ENCODE data around the gene CYB561.

CYB561 gene, protein sequence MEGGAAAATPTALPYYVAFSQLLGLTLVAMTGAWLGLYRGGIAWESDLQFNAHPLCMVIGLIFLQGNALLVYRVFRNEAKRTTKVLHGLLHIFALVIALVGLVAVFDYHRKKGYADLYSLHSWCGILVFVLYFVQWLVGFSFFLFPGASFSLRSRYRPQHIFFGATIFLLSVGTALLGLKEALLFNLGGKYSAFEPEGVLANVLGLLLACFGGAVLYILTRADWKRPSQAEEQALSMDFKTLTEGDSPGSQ

DNA sequence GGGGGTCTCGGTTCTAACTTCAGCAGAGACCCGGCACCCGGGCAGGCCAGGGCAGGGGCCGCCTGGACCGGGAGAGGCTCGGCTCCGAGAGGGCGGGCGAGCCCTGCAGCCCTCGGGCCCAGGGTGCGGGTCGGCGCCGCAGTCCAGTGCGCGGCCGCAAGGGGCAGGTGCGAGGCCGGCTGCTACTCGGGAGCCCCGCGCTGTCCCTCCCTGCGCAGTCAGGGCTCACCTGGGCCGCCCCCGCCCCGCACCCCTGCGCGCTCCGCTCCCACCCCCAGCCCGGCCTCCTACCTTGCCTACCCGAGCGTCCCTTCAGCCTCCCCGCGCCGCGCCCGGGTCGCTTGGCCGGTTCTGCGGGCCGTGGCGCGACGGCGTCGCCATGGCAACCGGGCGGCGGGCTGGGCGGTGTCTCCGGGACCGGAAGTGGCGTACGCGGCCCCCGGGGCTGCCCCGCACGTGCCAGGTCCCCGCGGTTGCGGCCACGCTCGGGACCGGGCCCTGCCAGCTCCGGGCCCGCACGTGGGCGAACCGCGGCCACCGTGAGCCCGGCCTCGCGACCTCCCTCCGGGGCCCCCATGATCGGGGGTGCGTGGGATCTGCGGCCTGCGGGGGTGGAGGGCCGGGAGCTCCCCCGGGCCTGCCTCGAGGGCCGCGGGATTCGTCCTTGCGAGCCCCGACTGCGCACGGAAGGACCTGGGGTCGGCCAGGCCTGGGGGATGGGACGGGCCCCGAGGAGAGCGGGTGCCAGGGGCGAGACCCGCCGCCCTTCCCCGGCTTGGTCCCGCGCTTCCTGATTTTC, at the start of gene CYB561:
Gene CYB561, minus strand, starts transcription at position 353 of the 799 bp plus-strand sequence. CDS start 8,759 bp downstream, outside the sequence.
- H3K27me3 ChIP-seq (ENCODE audit: insufficient read depth, low read depth, severe bottlenecking), result no peaks in the 10 kb centered on the region
- TF ChIP-seq, protein P1, sequence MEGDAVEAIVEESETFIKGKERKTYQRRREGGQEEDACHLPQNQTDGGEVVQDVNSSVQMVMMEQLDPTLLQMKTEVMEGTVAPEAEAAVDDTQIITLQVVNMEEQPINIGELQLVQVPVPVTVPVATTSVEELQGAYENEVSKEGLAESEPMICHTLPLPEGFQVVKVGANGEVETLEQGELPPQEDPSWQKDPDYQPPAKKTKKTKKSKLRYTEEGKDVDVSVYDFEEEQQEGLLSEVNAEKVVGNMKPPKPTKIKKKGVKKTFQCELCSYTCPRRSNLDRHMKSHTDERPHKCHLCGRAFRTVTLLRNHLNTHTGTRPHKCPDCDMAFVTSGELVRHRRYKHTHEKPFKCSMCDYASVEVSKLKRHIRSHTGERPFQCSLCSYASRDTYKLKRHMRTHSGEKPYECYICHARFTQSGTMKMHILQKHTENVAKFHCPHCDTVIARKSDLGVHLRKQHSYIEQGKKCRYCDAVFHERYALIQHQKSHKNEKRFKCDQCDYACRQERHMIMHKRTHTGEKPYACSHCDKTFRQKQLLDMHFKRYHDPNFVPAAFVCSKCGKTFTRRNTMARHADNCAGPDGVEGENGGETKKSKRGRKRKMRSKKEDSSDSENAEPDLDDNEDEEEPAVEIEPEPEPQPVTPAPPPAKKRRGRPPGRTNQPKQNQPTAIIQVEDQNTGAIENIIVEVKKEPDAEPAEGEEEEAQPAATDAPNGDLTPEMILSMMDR (IDR thresholded peaks at IDR 0.05; ENCODE audit: low read depth, low read length), result peak; percentile 74
- H3K4me3 ChIP-seq (ENCODE audit: low read depth, low read length), result peak within 1 kb of the TSS; percentile 25
- no peaks in the 10 kb centered on the region for H3K36me3 ChIP-seq
- DNase-seq, result peak; percentile 65
- no peaks in the 10 kb centered on the region for H3K9me3 ChIP-seq (ENCODE audit: severe bottlenecking)
- H3K27ac ChIP-seq, result peak within 1 kb of the TSS; percentile 70

GRCh38 chr17:63495491-63495890, 49.4 kb upstream of the CYB561 start:
- Histone ChIP-seq H3K27ac (no peak overlapping the region), H3K36me3 (peaks cover under 1% of the 10 kb centered on the region; the same call in 1 of the 2 replicates), H3K27me3 (ENCODE audit: insufficient read depth, low read depth, severe bottlenecking) (no peaks in the 10 kb centered on the region), H3K4me3 (ENCODE audit: low read depth, low read length) (no peak overlapping the region), H3K9me3 (ENCODE audit: severe bottlenecking) (no peaks in the 10 kb centered on the region)
- DNase-seq, result no peak
- TF ChIP-seq, protein P1 (IDR thresholded peaks at IDR 0.05; ENCODE audit: low read depth, low read length), result no peak

GRCh38 chr17:63494300-63494928, 48.3 kb upstream of the CYB561 start:
- H3K27me3 ChIP-seq (ENCODE audit: insufficient read depth, low read depth, severe bottlenecking), result no peaks in the 10 kb centered on the region
- no peaks in the 10 kb centered on the region for H3K9me3 ChIP-seq (ENCODE audit: severe bottlenecking)
- no peak overlapping the region for H3K27ac ChIP-seq
- DNase-seq, result no peak
- no peak overlapping the region for H3K4me3 ChIP-seq (ENCODE audit: low read depth, low read length)
- H3K36me3 ChIP-seq, result peaks cover 2% of the 10 kb centered on the region
- TF ChIP-seq, protein P1 (IDR thresholded peaks at IDR 0.05; ENCODE audit: low read depth, low read length), result no peak

- H3K27me3 ChIP-seq (ENCODE audit: insufficient read depth, low read depth, severe bottlenecking), result no peaks in the 10 kb centered on the region
- H3K36me3 ChIP-seq, result peaks cover 2% of the 10 kb centered on the region
- no peak overlapping the region for H3K4me3 ChIP-seq (ENCODE audit: low read depth, low read length)
- no peak overlapping the region for H3K27ac ChIP-seq
- TF ChIP-seq, protein P1 (IDR thresholded peaks at IDR 0.05; ENCODE audit: low read depth, low read length), result no peak
- no peaks in the 10 kb centered on the region for H3K9me3 ChIP-seq (ENCODE audit: severe bottlenecking)
- no peak for DNase-seq
Measured at GRCh38 chr17:63493411-63493810, 47.3 kb upstream of the CYB561 start.

DNA sequence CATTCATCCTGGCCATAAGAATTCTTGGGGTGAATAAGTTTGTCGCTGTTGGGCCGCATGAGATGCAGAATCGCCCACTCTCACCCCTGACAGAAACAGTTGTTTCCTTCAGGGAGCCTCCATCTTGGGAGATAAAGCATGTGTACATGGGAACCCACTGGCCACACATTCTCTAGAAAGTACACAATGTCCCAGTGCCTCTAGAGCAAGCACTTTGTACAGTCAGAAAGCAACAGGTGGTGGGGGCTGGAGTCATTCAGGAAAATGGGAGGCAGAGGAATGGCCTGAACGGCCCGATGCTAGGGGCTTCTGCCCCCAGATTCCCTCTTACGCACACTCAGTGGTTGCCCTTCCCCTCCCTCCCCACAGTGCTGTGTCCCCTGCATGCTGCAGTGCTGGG, 46.8 kb upstream of the CYB561 start:
- Histone ChIP-seq H3K36me3 (peaks cover 2% of the 10 kb centered on the region), H3K4me3 (ENCODE audit: low read depth, low read length) (no peak overlapping the region), H3K9me3 (ENCODE audit: severe bottlenecking) (no peaks in the 10 kb centered on the region), H3K27ac (no peak overlapping the region; the same call in 1 of the 2 replicates), H3K27me3 (ENCODE audit: insufficient read depth, low read depth, severe bottlenecking) (no peaks in the 10 kb centered on the region)
- DNase-seq, result no peak
- TF ChIP-seq, protein P1 (IDR thresholded peaks at IDR 0.05; ENCODE audit: low read depth, low read length), result no peak

Data from WERI-Rb-1 (cell line).